ENCODE results near the gene C10orf90.

DNA sequence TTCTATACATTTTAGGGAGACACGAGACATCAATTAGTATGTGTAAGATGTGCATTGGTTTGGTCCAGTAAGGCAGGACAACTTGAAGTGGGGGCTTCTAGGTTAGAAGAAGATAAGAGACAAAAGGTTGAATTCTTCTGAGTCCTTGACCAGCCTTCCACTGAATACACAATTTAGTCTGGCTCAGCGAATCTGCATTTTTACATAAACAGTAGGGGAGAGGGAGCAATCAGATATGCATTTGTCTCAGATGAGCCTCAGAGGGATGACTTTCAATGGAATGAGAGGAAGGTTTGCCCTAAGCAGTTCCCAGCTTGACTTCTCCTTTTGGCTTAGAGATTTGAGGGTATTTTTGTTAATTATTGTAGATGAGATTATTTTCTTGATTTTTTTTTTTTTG, 20.0 kb upstream of the C10orf90 start:
- TF ChIP-seq, protein P1, sequence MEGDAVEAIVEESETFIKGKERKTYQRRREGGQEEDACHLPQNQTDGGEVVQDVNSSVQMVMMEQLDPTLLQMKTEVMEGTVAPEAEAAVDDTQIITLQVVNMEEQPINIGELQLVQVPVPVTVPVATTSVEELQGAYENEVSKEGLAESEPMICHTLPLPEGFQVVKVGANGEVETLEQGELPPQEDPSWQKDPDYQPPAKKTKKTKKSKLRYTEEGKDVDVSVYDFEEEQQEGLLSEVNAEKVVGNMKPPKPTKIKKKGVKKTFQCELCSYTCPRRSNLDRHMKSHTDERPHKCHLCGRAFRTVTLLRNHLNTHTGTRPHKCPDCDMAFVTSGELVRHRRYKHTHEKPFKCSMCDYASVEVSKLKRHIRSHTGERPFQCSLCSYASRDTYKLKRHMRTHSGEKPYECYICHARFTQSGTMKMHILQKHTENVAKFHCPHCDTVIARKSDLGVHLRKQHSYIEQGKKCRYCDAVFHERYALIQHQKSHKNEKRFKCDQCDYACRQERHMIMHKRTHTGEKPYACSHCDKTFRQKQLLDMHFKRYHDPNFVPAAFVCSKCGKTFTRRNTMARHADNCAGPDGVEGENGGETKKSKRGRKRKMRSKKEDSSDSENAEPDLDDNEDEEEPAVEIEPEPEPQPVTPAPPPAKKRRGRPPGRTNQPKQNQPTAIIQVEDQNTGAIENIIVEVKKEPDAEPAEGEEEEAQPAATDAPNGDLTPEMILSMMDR (IDR thresholded peaks at IDR 0.05; ENCODE audit: insufficient read depth, low read length), result no peak
- TF ChIP-seq POLR2AphosphoS5 (IDR thresholded peaks at IDR 0.05; ENCODE audit: low read depth) (no peak), SPI1 (IDR thresholded peaks at IDR 0.05; ENCODE audit: borderline replicate concordance, low read depth) (no peak)
- TF ChIP-seq, protein P2, sequence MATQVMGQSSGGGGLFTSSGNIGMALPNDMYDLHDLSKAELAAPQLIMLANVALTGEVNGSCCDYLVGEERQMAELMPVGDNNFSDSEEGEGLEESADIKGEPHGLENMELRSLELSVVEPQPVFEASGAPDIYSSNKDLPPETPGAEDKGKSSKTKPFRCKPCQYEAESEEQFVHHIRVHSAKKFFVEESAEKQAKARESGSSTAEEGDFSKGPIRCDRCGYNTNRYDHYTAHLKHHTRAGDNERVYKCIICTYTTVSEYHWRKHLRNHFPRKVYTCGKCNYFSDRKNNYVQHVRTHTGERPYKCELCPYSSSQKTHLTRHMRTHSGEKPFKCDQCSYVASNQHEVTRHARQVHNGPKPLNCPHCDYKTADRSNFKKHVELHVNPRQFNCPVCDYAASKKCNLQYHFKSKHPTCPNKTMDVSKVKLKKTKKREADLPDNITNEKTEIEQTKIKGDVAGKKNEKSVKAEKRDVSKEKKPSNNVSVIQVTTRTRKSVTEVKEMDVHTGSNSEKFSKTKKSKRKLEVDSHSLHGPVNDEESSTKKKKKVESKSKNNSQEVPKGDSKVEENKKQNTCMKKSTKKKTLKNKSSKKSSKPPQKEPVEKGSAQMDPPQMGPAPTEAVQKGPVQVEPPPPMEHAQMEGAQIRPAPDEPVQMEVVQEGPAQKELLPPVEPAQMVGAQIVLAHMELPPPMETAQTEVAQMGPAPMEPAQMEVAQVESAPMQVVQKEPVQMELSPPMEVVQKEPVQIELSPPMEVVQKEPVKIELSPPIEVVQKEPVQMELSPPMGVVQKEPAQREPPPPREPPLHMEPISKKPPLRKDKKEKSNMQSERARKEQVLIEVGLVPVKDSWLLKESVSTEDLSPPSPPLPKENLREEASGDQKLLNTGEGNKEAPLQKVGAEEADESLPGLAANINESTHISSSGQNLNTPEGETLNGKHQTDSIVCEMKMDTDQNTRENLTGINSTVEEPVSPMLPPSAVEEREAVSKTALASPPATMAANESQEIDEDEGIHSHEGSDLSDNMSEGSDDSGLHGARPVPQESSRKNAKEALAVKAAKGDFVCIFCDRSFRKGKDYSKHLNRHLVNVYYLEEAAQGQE (IDR thresholded peaks at IDR 0.05; ENCODE audit: insufficient replicate concordance, low read depth), result no peak

Data from HL-60 (cell line).